Spleen (tissue), 7 donors: ENCODE data around the gene SLC12A3.

ENCODE experiments used
- POLR2A ChIP-seq, 3 donors: fragments of 450-650 bp; IDR thresholded peaks; one replicate each; pipeline ENCODE4 v1.5.1; 2017; ENCODE audit warnings: antibody characterized with exemption in 3 of 3, mild to moderate bottlenecking in 1 of 3
- TF ChIP-seq, protein P1 (sequence below), 11 experiments: fragments of 200-600 bp in 7 of 11; fragments of 450-650 bp in 4 of 11; sonication (generic) in 4 of 11; IDR thresholded peaks in 8 of 11; conservative IDR thresholded peaks in 3 of 11; 1 replicate in 7 of 11; 2 replicates in 4 of 11; pipeline versions ENCODE4 v1.4.0 to v1.8.0; 2016 to 2021; ENCODE audit warnings: antibody characterized with exemption in 11 of 11, inconsistent platforms in 4 of 11, mild to moderate bottlenecking in 1 of 11
- donor health status: DM: no; HTN: no; CAD: no; lungs with moderate emphysema.
- donor health status: DM: no; HTN: no; CAD: no.
- donor health status: DM: no; HTN: no; CAD: no.

DNA sequence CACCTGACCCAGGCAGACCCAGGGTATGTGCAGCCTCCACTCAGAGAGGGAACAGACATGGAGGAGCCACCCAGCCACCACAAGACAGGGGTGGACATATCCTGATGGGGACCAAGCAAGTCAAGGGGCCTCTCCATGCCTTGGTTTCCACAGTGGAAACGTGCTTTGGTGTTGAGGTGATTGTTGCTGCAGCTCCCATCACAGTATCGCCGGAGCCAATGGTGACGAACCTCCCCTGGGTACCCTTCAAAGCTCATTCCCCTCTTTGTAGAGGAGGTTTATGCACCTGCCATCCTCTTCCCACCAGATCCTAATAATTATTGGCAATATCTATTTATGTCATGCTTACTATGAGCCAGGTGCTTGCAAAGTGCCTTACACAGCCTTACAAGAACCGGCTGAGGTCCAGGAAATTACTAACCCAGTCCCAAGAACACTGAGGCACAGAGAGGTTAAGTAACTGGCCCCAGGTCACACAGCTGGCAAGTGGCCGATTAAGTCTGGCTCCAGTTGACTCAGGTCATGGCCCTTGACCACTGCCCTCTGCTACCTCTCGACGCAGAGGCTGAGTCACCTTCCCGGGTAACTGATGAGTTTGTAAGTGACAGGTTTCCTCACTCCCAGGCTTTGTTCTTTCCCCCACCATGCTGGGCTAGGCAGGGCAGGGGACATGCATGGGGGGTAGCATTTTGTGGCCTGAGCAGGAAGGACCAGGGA, 20.6 kb downstream of the SLC12A3 start:
- TF ChIP-seq, protein P1, sequence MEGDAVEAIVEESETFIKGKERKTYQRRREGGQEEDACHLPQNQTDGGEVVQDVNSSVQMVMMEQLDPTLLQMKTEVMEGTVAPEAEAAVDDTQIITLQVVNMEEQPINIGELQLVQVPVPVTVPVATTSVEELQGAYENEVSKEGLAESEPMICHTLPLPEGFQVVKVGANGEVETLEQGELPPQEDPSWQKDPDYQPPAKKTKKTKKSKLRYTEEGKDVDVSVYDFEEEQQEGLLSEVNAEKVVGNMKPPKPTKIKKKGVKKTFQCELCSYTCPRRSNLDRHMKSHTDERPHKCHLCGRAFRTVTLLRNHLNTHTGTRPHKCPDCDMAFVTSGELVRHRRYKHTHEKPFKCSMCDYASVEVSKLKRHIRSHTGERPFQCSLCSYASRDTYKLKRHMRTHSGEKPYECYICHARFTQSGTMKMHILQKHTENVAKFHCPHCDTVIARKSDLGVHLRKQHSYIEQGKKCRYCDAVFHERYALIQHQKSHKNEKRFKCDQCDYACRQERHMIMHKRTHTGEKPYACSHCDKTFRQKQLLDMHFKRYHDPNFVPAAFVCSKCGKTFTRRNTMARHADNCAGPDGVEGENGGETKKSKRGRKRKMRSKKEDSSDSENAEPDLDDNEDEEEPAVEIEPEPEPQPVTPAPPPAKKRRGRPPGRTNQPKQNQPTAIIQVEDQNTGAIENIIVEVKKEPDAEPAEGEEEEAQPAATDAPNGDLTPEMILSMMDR (IDR thresholded peaks at IDR 0.05 in 8 of 11, conservative IDR thresholded peaks at IDR 0.05 in 3 of 11), result no peak
- TF ChIP-seq POLR2A (IDR thresholded peaks at IDR 0.05), result no peak
